B cell (primary cell): Measurements from ENCODE around the gene SLC43A1. TPM values are rescaled to one million over a fixed set of nuclear protein-coding genes. Genes with fewer than 3 reads are reported as not detected.

ENCODE experiments used
- ATAC-seq: fragments of 200-7000 bp; cut with Tn5 transposase; one replicate; pipeline ENCODE4 v1.10.0; 2021; ENCODE audit warnings: low read depth, mild to moderate bottlenecking, moderate number of reproducible peaks, moderate library complexity
- CTCF ChIA-PET: fragments of 350-600 bp; sonication (Branson Sonifier 250); formaldehyde crosslinking; loops from one replicate; lab custom pipeline; 2021; ENCODE audit warnings: antibody characterized with exemption, inconsistent platforms; lab: Charles Lee
- POLR2A ChIA-PET: fragments of 350-600 bp; sonication (Branson Sonifier 250); formaldehyde crosslinking; loops from one replicate; lab custom pipeline; 2021; ENCODE audit warnings: antibody characterized with exemption; lab: Charles Lee
- DNase-seq: peaks from one replicate; pipeline ENCODE4 v3.0.0; 2013
- H2AFZ ChIP-seq: 2 replicates; pipeline ENCODE4 v1.6.1; 2012; ENCODE audit warnings: mild to moderate bottlenecking, low read depth, low read length; ENCODE audit not compliant: insufficient read depth, poor library complexity, severe bottlenecking
- H3K27ac ChIP-seq, 2 donors: 1 replicate in 1 of 2; 2 replicates in 1 of 2; pipeline ENCODE4 v1.5.1; 2012 to 2013; ENCODE audit warnings: low read length in 2 of 2, mild to moderate bottlenecking in 2 of 2, moderate library complexity in 1 of 2
- H3K27me3 ChIP-seq, 4 experiments: fragments of 200-600 bp in 1 of 4; sonication (generic) in 1 of 4; replicated peaks in 1 of 4; 1 replicate in 2 of 4; 2 replicates in 2 of 4; pipeline versions ENCODE4 v1.6.1 to v1.7.0; 2013 to 2016; ENCODE audit warnings: low read length in 3 of 4, mild to moderate bottlenecking in 2 of 4, mixed read lengths in 1 of 4, moderate library complexity in 1 of 4; ENCODE audit not compliant: insufficient read depth in 4 of 4, control insufficient read depth in 3 of 4; ENCODE audit errors: control extremely low read depth in 1 of 4
- H3K36me3 ChIP-seq, 2 experiments: replicated peaks in 1 of 2; 1 replicate in 1 of 2; 2 replicates in 1 of 2; pipeline versions ENCODE4 v1.6.1 to v1.7.1; 2013; ENCODE audit warnings: low read length in 1 of 2; ENCODE audit not compliant: insufficient read depth in 2 of 2, control insufficient read depth in 1 of 2; ENCODE audit errors: control extremely low read depth in 1 of 2, extremely low read depth in 1 of 2
- H3K4me1 ChIP-seq, 2 donors: fragments of 200-600 bp in 1 of 2; sonication (generic) in 1 of 2; 1 replicate in 1 of 2; 2 replicates in 1 of 2; pipeline versions ENCODE4 v1.5.1 to v1.6.1; 2013 to 2017; ENCODE audit warnings: low read length in 2 of 2; ENCODE audit not compliant: control insufficient read depth in 2 of 2, insufficient read depth in 2 of 2
- H3K4me2 ChIP-seq: replicated peaks from 2 replicates; pipeline ENCODE3; 2012; ENCODE audit warnings: mild to moderate bottlenecking, low read depth, low read length; ENCODE audit not compliant: poor library complexity, severe bottlenecking
- H3K4me3 ChIP-seq, 5 experiments: fragments of 200-600 bp in 1 of 5; sonication (generic) in 1 of 5; 1 replicate in 3 of 5; 2 replicates in 2 of 5; pipeline versions ENCODE4 v1.5.1 to v1.7.0; 2011 to 2016; ENCODE audit warnings: low read length in 4 of 5, mild to moderate bottlenecking in 4 of 5, low read depth in 2 of 5, control low read depth in 1 of 5, moderate library complexity in 1 of 5; ENCODE audit not compliant: insufficient read depth in 1 of 5; ENCODE audit errors: control extremely low read depth in 1 of 5, extremely low read depth in 1 of 5
- H3K79me2 ChIP-seq: fragments of 200-600 bp; sonication (generic); one replicate; pipeline ENCODE4 v1.6.0; 2016; ENCODE audit warnings: low read length; ENCODE audit not compliant: control insufficient read depth, insufficient read depth
- H3K9ac ChIP-seq: fragments of 200-600 bp; sonication (generic); 2 replicates; pipeline ENCODE4 v1.6.1; 2017; ENCODE audit warnings: mild to moderate bottlenecking, low read length, moderate library complexity
- H3K9me3 ChIP-seq, 3 donors: one replicate each; pipeline versions ENCODE4 v1.6.1 to v1.7.1; 2013; ENCODE audit warnings: low read length in 2 of 3; ENCODE audit not compliant: control insufficient read depth in 2 of 3, insufficient read depth in 1 of 3; ENCODE audit errors: control extremely low read depth in 1 of 3
- H4K20me1 ChIP-seq: 2 replicates; pipeline ENCODE4 v1.6.0; 2012; ENCODE audit warnings: mild to moderate bottlenecking, low read length; ENCODE audit not compliant: insufficient read depth, control insufficient read depth, poor library complexity, severe bottlenecking
- H3K27ac Mint-ChIP-seq: one replicate; pipeline ENCODE4 v1.8.0; 2021; ENCODE audit warnings: mixed read lengths
- H3K27me3 Mint-ChIP-seq: one replicate; pipeline ENCODE4 v1.8.0; 2021; ENCODE audit warnings: mixed read lengths
- H3K4me1 Mint-ChIP-seq: one replicate; pipeline ENCODE4 v1.8.0; 2021; ENCODE audit warnings: mixed read lengths
- H3K4me3 Mint-ChIP-seq: one replicate; pipeline ENCODE4 v1.8.0; 2021; ENCODE audit warnings: mixed read lengths
- H3K9me3 Mint-ChIP-seq: one replicate; pipeline ENCODE4 v1.8.0; 2022; ENCODE audit warnings: mixed read lengths; ENCODE audit not compliant: insufficient read depth
- CTCF ChIP-seq: fragments of 200-600 bp; IDR thresholded peaks from one replicate; pipeline ENCODE4 v1.8.0; 2022; ENCODE audit warnings: antibody characterized with exemption, mild to moderate bottlenecking
- EZH2 ChIP-seq: IDR thresholded peaks from 2 replicates; pipeline ENCODE4 v1.6.1; 2012; ENCODE audit warnings: borderline replicate concordance, low read depth, mild to moderate bottlenecking, moderate library complexity, low read length; ENCODE audit not compliant: insufficient read depth, poor library complexity, severe bottlenecking
- WGBS: methylation state at CpG from one replicate; pipeline ENCODE4 v1.1.5; 2013; ENCODE audit warnings: missing lambda C conversion rate; ENCODE audit not compliant: insufficient coverage; 5-methylcytosine and 5-hydroxymethylcytosine counted together
- intact Hi-C: fragments of 100-400 bp; cut with micrococcal nuclease; formaldehyde crosslinking; loops from one replicate; pipeline ENCODE4 v1.10.0; 2022
- polyA plus RNA-seq: library from polyadenylated mRNA; depleted of rRNA; stranded (reverse); fragments of >200 nt; gene quantifications from 2 replicates; pipeline ENCODE4 v1.2.3, GENCODE V29; 2012
- total RNA-seq, 2 donors: library from RNA; stranded (reverse); fragments of 120-200 nt in 1 of 2; gene quantifications; 1 replicate in 1 of 2; 2 replicates in 1 of 2; pipeline versions ENCODE4 v1.2.3 to v1.2.4, GENCODE V29; 2013 to 2022

Gene SLC43A1
- total and polyA plus RNA-seq, 2 donors (not counting 1 experiment from before 2014, with no cell fraction given): 3.7 to 6.4 TPM

- Mint-ChIP-seq H3K4me3 (peak overlapping the region; percentile 90), H3K9me3 (no peaks in the 10 kb centered on the region), H3K4me1 (peaks cover 32% of the 10 kb centered on the region), H3K27ac (no peak overlapping the region), H3K27me3 (peaks cover 5% of the 10 kb centered on the region)
- ATAC-seq (no peak), DNase-seq (no peak)
- Histone ChIP-seq H3K4me1 (peaks cover 30 to 31% of the 10 kb centered on the region in 2 donors), H3K36me3 (no peaks in the 10 kb centered on the region), H3K27ac (no peak overlapping the region), H4K20me1 (no peaks in the 10 kb centered on the region), H3K9ac (no peak overlapping the region), H3K27me3 (peaks cover 0 to 31% (median 3%) of the 10 kb centered on the region in 4 experiments), H3K79me2 (no peaks in the 10 kb centered on the region), H2AFZ (no peak overlapping the region), H3K9me3 (no peaks in the 10 kb centered on the region), H3K4me3 (peak overlapping the region in 1 of 5 experiments; percentile 49), H3K4me2 (peak overlapping the region; percentile 94)
- CTCF ChIA-PET: interaction anchor here (1.2 to 3.7 kb wide), 5 partner anchors 8 to 52 kb away, joined by 4 to 27 read pairs (median 17); partner anchors contain the start of gene RTN4RL2
- intact Hi-C loops: no loop called here
- TF ChIP-seq CTCF (no peak), EZH2 (no peak)
- POLR2A ChIA-PET: no interaction called here
- 43% methylated on average over 1 of the region's 1 CpG for WGBS
Measured at GRCh38 chr11:57475191-57475590, 40.3 kb downstream of the SLC43A1 start.

- H3K27ac Mint-ChIP-seq: no peak overlapping the region
- Histone ChIP-seq H3K27ac (no peak overlapping the region), H3K79me2 (no peaks in the 10 kb centered on the region), H3K27me3 (peaks cover 0 to 31% (median 3%) of the 10 kb centered on the region in 4 experiments), H3K9me3 (no peaks in the 10 kb centered on the region), H3K9ac (no peak overlapping the region), H3K36me3 (no peaks in the 10 kb centered on the region), H3K4me1 (peaks cover 30 to 31% of the 10 kb centered on the region in 2 donors), H3K4me2 (peak overlapping the region; percentile 35), H3K4me3 (no peak overlapping the region), H4K20me1 (no peaks in the 10 kb centered on the region), H2AFZ (no peak overlapping the region)
- DNase-seq: no peak
- 68% methylated on average over 4 of the region's 5 CpGs for WGBS
- ATAC-seq: no peak
- H3K4me3 Mint-ChIP-seq: no peak overlapping the region
- H3K9me3 Mint-ChIP-seq: no peaks in the 10 kb centered on the region
- H3K4me1 Mint-ChIP-seq: peaks cover 29% of the 10 kb centered on the region
- TF ChIP-seq CTCF (no peak), EZH2 (no peak)
- ChIA-PET POLR2A (no interaction called here), CTCF (interaction anchor here (1.2 to 3.7 kb wide), 5 partner anchors 9 to 52 kb away, joined by 4 to 27 read pairs (median 17); partner anchors contain the start of gene RTN4RL2)
- peaks cover 5% of the 10 kb centered on the region for H3K27me3 Mint-ChIP-seq
- intact Hi-C loops: no loop called here
Measured at GRCh38 chr11:57474803-57475115, 40.7 kb downstream of the SLC43A1 start.
